Esophagus squamous epithelium (tissue), 5 donors: ENCODE data around the gene PTPRN2. TPM values are rescaled to one million over a fixed set of nuclear protein-coding genes. Genes with fewer than 3 reads are reported as not detected.

Experiments used
- DNase-seq: peaks from one replicate; lab custom pipeline; 2025; lab: John Stamatoyannopoulos, UW
- H3K27ac ChIP-seq, 4 donors: fragments of 200-600 bp; sonication (generic); one replicate each; pipeline ENCODE4 v1.5.1; 2016 to 2019; ENCODE audit warnings: mild to moderate bottlenecking in 1 of 4
- H3K27me3 ChIP-seq, 4 donors: fragments of 200-600 bp; sonication (generic); 1 replicate in 3 of 4; 2 replicates in 1 of 4; pipeline versions ENCODE4 v1.5.1 to v1.6.0; 2017 to 2021; ENCODE audit warnings: antibody characterized with exemption in 1 of 4
- H3K36me3 ChIP-seq, 3 donors: fragments of 200-600 bp; sonication (generic); one replicate each; pipeline ENCODE4 v1.5.1; 2016 to 2019
- H3K4me1 ChIP-seq, 3 donors: fragments of 200-600 bp; sonication (generic); one replicate each; pipeline ENCODE4 v1.5.1; 2017 to 2019
- H3K4me3 ChIP-seq, 4 donors: fragments of 200-600 bp; sonication (generic); 1 replicate in 3 of 4; 2 replicates in 1 of 4; pipeline ENCODE4 v1.5.1; 2016 to 2019; ENCODE audit warnings: mild to moderate bottlenecking in 2 of 4, moderate library complexity in 1 of 4
- H3K9me3 ChIP-seq, 3 donors: fragments of 200-600 bp; sonication (generic); one replicate each; pipeline ENCODE4 v1.5.1; 2016 to 2019
- POLR2A ChIP-seq, 4 donors: fragments of 450-650 bp; IDR thresholded peaks; one replicate each; pipeline ENCODE4 v1.6.1; 2017; ENCODE audit warnings: antibody characterized with exemption in 4 of 4, mild to moderate bottlenecking in 4 of 4, moderate library complexity in 3 of 4
- whole genome bisulfite sequencing, 2 donors: methylation state at CpG; one replicate each; pipeline ENCODE4 v1.1.5; 2018; 5-methylcytosine and 5-hydroxymethylcytosine counted together
- intact Hi-C: fragments of 100-400 bp; cut with DNase I; formaldehyde crosslinking; loops from one replicate; pipeline ENCODE4 v1.15.0; 2022
- total RNA-seq, 4 donors: library from RNA; depleted of rRNA; stranded (reverse); fragments of >200 nt; gene quantifications; one replicate each; pipeline ENCODE4 v1.1.0, GENCODE V29; 2016
- TF ChIP-seq, protein P1 (sequence below), 6 experiments: fragments of 450-650 bp in 4 of 6; fragments of 200-600 bp in 2 of 6; sonication (generic) in 2 of 6; IDR thresholded peaks; one replicate each; pipeline ENCODE4 v1.5.1; 2016 to 2019; ENCODE audit warnings: antibody characterized with exemption in 6 of 6, mild to moderate bottlenecking in 4 of 6, moderate library complexity in 4 of 6
- donor health status: DM: yes; HTN: yes; CAD: no.

PTPRN2 gene
- total RNA-seq, 4 donors from 2014 or later, result 0.38 to 2.7 (median 1.0) TPM

DNA sequence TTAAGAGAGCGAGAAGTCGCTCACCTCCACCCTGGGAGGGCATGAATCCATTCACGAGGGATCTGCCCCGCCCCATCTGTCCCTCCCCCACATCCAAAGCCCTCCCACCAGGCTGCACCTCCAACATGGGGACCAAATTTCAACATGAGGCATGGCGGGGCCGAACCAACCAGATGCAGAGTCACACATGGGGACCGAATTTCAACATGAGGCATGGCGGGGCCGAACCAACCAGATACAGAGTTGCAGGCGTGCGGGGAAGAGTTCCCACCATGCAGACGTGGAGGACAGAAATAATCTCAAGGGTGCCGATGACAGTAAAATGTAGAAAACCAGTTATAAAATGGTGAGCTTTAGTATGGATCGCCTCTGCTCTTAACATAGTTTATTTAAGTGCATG is 686.5 kb downstream of the PTPRN2 start:
- Histone ChIP-seq H3K27me3 (no peaks in the 10 kb centered on the region), H3K9me3 (no peaks in the 10 kb centered on the region), H3K4me1 (peaks cover 0 to 41% (median 7%) of the 10 kb centered on the region in 3 donors), H3K4me3 (no peak overlapping the region), H3K27ac (no peak overlapping the region), H3K36me3 (no peaks in the 10 kb centered on the region)
- intact Hi-C loops, result no loop called here
- WGBS, 2 donors, result 91 to 94% methylated on average over 9 to 12 of the region's 14 CpGs
- DNase-seq, result no peak
- no peak for TF ChIP-seq POLR2A (IDR thresholded peaks at IDR 0.05)
- TF ChIP-seq, protein P1, sequence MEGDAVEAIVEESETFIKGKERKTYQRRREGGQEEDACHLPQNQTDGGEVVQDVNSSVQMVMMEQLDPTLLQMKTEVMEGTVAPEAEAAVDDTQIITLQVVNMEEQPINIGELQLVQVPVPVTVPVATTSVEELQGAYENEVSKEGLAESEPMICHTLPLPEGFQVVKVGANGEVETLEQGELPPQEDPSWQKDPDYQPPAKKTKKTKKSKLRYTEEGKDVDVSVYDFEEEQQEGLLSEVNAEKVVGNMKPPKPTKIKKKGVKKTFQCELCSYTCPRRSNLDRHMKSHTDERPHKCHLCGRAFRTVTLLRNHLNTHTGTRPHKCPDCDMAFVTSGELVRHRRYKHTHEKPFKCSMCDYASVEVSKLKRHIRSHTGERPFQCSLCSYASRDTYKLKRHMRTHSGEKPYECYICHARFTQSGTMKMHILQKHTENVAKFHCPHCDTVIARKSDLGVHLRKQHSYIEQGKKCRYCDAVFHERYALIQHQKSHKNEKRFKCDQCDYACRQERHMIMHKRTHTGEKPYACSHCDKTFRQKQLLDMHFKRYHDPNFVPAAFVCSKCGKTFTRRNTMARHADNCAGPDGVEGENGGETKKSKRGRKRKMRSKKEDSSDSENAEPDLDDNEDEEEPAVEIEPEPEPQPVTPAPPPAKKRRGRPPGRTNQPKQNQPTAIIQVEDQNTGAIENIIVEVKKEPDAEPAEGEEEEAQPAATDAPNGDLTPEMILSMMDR (IDR thresholded peaks at IDR 0.05), result no peak

DNA sequence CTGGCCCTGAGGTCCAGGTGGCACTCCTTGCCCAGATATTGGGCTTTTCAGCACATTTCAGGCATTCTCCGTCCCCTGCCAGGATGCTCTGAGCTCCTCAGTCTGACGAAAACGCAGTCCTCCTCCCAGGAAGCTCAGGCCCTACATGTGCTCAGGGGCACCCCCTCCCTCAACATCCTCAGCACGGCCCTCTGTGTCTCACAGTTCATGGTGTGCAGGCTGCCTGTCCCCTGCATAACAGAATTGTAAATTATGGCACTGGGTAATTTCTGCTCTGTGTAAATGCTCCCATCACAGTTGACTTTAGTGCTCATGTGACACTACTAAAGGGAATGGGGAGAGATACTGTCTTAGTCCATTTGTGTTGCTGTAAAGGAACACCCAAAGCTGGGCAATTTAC is 687.1 kb downstream of the PTPRN2 start:
- Histone ChIP-seq H3K36me3 (no peaks in the 10 kb centered on the region), H3K9me3 (no peaks in the 10 kb centered on the region), H3K4me3 (no peak overlapping the region), H3K27me3 (no peaks in the 10 kb centered on the region), H3K27ac (no peak overlapping the region), H3K4me1 (peaks cover 0 to 35% (median under 1%) of the 10 kb centered on the region in 3 donors)
- TF ChIP-seq, protein P1 (IDR thresholded peaks at IDR 0.05), result no peak
- TF ChIP-seq POLR2A (IDR thresholded peaks at IDR 0.05), result no peak
- no peak for DNase-seq
- intact Hi-C loops, result no loop called here
- 40 to 68% methylated on average over 3 to 4 of the region's 4 CpGs for WGBS, 2 donors

DNA sequence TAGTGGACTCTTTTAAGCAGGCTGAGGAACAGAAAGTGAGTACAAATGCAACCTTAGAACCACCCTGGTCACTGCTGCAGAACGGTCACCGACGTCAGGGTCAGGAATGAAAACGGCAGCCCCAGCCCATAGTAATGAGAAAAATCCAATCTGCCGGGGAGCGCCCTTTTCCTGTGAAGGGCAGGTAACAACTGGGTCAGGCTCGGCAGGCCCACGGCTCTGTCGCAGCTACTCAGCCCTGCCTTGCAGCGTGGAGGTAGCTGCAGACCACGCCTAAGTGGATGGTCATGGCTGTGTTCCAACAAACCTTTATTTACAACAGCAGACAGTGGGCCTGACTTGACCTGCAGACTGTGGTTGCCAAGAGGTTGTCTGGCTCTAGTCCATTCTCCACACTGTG is 687.6 kb downstream of the PTPRN2 start:
- TF ChIP-seq, protein P1 (IDR thresholded peaks at IDR 0.05), result no peak
- no peak for TF ChIP-seq POLR2A (IDR thresholded peaks at IDR 0.05)
- DNase-seq, result no peak
- H3K27ac ChIP-seq, result no peak overlapping the region
- H3K4me3 ChIP-seq, result no peak overlapping the region
- peaks cover 0 to 29% (median 0%) of the 10 kb centered on the region in 3 donors for H3K4me1 ChIP-seq
- WGBS, 2 donors, result 20 to 45% methylated on average over 7 to 11 of the region's 11 CpGs
- no peaks in the 10 kb centered on the region for H3K36me3 ChIP-seq
- H3K9me3 ChIP-seq, result no peaks in the 10 kb centered on the region
- intact Hi-C loops, result no loop called here
- no peaks in the 10 kb centered on the region for H3K27me3 ChIP-seq

DNA sequence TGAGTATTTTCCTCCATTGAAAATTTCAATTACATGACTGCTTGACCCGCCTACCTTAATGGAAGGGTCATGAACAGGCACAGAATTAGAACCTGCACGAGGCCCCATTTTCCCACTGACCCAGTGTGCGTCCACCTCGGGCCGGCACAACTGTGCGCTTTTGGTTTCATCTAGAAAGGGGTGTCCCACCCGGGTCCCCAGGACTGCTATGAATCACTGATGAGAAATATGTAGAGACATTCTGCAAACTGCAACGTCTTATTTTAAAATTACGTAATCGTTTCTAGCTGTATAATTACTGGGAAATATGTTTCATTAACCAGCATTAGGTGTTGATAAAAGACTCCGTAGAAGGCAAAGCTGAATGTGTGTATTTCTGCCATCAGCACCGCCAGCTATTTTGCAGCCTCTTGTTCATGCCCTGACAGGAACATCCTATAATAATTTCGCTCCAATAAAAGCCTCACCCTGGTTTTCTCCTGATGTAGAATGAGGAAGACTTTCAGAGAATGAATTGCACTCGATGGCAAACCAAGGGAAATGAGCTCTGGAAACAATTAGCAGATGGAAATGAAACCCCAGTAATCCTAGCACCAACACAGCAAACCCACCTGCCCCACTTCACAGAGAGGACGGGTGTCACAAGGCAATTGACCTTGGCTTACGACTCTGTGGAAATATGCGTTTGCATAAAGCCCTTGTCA is 688.7 kb downstream of the PTPRN2 start:
- H3K4me1 ChIP-seq, result peaks cover 0 to 21% (median 0%) of the 10 kb centered on the region in 3 donors
- no peaks in the 10 kb centered on the region for H3K36me3 ChIP-seq
- no peaks in the 10 kb centered on the region for H3K9me3 ChIP-seq
- no peak overlapping the region for H3K27ac ChIP-seq
- intact Hi-C loops, result no loop called here
- no peaks in the 10 kb centered on the region for H3K27me3 ChIP-seq
- no peak overlapping the region for H3K4me3 ChIP-seq
- no peak for TF ChIP-seq POLR2A (IDR thresholded peaks at IDR 0.05)
- TF ChIP-seq, protein P1 (IDR thresholded peaks at IDR 0.05), result no peak
- no peak for DNase-seq
- WGBS, 2 donors, result 41 to 46% methylated on average over 14 to 17 of the region's 17 CpGs

DNA sequence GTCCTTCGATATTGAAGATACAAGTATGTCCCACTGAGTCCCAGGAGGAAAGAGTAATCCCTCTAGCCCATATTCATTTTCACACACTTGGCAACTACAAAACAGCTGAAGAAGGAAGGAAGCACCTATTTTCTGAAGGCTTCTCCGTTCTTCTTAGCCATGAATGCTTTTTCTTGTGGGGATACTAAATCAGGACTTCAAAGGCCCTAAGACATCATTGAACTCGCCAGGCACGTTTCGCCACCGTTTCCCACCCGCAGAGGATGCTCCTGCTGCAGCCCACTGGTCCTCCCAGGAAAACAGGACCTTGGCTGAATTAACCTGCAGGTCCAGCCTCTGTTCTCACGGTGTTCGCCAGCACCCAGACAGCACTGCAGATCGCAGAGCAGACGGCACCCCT is 689.4 kb downstream of the PTPRN2 start:
- no peaks in the 10 kb centered on the region for H3K9me3 ChIP-seq
- WGBS, 2 donors, result 82 to 87% methylated on average over 6 to 8 of the region's 11 CpGs
- TF ChIP-seq POLR2A (IDR thresholded peaks at IDR 0.05), result no peak
- TF ChIP-seq, protein P1 (IDR thresholded peaks at IDR 0.05), result no peak
- no peak overlapping the region for H3K27ac ChIP-seq
- peaks cover 0 to 21% (median 0%) of the 10 kb centered on the region in 3 donors for H3K4me1 ChIP-seq
- H3K4me3 ChIP-seq, result no peak overlapping the region
- no peak for DNase-seq
- intact Hi-C loops, result no loop called here
- no peaks in the 10 kb centered on the region for H3K36me3 ChIP-seq
- H3K27me3 ChIP-seq, result no peaks in the 10 kb centered on the region
